SIG-M5 (cell line): ENCODE measurements around the gene TSHZ1.
"Not testable (repeated sequence)": the region's sequence is repeated elsewhere in the genome, so short reads cannot be mapped to it uniquely, and the experiment has no call there.

Experiments used
- DNase-seq: peaks from one replicate; lab custom pipeline; 2025; lab: John Stamatoyannopoulos, UW

Gene TSHZ1

DNA sequence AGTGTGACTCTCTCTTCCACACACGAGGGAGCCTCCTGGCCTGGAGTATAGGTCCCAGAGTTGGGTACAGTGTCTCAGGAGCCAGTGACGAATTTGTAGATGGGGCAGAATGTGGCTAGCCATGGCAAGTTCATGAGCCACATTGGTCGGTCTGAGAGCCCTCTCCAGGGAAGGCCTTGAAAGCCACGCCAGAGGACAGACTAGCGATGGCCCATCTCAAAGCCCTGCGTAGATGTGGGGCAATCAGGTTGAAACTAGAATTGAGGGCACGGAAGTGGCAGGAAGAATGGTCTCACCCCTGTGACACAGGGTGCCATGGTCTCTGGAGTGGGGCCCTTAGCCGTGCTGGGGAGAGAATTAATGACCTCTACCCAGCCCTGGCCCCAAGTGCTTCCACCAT is 106.2 kb downstream of the TSHZ1 start:
- DNase-seq, result no peak

DNA sequence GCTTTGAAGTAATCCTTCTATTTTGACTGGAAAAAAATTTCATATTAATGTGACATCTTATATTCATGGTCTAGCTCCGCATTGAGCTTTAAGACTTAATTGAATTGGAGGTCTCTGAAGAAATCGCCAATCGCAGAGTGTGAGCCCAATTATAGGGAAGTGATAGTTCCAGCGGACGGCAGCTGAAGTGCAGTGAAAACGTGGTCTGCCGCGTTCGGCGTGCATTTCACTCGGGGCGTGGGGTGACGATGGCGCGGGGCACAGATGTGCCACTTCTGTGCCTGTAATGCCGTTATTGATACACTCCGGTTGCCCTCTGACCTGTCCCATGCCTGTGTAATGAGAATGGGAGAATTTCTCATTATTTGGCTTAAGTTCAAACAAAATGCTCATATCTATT is 106.7 kb downstream of the TSHZ1 start:
- no peak for DNase-seq

DNA sequence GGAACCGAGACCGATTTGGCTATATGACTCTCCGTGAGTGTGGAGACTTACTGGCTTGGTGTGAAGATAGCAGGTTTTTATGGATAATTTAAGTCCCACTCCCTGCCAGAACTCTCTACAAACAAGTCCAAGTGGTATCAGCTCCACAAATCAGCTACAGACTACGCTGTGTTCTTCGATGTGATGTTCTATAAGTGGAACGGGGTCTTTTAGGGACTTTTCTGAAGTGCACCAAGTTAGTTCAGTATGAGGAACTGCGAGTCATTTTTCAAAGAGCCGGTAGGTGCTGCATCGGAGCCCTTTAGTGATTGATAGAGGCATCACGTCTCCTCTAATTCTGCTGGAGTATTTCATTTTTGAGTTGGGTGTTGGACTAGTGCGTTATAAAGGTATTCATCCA is 107.1 kb downstream of the TSHZ1 start:
- no peak for DNase-seq

DNA sequence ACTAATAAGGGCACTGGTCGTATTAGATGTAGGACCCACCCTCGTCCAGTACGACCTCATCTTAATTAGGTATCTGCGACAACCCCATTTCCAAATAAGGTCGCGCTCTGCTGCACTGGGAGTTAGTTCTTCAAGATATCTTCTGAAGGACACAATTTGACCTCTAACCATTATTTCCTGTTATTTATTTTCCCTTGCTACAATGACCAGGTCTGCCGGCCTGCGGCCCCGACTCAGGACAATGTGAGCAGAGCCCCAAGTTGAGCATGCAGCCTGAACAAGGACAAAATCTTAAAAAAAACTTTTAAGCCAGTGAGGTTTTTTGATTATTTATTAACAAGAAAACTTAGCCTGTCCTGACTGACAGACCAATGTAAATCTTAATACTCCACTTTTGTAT is 109.3 kb downstream of the TSHZ1 start:
- DNase-seq, result no peak

DNA sequence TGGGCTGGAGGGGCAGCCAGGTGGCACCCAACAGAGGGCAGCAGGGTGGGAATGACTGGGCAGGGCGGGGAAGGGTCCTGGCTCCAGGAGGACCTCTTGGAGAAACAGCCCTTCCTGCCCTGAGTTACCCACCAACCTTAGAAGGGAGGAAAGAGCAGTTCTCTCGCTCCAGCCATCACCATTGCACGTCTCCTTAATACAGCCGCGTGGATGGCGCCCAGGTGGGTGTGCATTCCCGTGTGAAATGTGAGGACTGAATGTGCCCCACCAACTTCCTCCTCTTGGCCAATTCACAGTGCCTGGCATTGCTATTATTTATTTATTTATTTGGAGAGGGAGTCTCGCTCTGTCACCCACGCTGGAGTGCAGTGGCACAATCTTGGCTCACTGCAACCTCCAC is 109.9 kb downstream of the TSHZ1 start:
- no peak for DNase-seq

DNA sequence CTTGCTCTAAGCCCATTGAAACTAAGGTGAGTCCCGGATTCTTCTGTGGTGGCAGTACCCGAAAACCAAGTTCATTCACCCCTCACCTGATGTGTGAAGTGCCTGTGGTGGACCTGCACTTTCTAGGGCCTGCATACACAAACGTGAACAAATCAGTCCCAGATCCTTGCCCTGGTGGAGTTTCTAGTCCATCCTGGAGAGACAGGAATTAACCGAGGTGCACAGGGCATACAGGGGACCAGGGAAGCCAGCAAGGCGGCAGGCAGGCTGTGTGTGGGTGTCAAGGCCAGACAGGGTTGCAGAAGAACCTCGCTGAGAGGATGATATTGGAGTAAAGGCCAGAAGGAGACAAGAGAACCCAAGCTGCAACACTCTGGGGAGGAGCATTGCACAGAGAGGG is 110.8 kb downstream of the TSHZ1 start:
- DNase-seq, result no peak

DNA sequence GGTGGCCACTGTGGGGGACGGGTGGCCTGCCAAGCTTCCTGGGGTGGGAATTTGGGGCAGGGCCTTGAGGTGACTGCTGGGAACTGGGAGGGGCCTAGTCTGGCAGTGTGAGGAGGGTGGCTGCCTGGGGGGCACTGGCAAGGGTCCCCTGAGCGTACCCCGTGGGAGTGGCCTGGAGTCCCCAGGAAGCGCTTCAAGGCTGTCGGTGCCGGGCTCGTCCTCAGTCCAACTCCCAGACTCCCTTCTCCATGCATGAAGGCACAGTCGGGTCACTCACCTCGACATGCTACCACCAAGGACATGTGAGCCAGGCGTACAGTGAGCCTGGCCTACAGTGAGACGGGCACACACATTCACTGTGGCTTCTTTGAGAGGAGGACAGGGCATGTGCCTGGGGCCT is 111.6 kb downstream of the TSHZ1 start:
- no peak for DNase-seq

DNA sequence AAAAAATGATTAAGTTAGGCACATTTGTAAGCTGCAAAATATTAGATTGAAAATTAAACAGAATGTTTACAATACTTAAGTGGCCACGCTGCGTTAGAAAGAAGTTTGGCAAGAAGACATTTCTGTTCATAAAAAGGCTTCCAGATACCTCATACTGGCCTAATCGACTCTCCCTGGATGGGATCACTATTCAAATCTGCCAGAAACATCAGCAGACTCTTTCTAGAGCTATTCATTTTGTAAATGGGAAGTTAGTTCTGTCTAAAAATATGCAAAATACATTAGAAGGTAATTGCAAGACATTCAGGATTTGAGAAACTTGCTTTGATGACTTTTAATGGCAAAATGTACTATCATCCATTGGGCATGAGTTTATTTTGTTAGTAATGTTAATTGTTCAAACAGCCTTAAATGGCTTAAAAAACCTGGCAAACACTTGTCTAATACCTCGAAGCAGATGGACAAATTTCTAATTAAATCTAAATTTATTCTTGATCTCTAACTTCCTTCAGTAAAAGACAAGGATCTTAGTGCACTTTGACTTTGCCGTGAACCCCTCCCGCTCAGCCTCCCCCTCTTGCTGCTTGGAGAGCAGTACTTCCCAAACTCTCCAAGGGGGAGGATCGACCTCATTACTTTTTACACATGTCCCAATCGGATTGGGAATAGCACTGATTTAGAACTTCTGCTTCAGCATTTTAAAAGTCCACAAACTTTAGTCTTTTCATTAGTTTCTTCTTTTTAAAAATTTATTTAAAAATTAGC is 113.4 kb downstream of the TSHZ1 start:
- no peak for DNase-seq

DNA sequence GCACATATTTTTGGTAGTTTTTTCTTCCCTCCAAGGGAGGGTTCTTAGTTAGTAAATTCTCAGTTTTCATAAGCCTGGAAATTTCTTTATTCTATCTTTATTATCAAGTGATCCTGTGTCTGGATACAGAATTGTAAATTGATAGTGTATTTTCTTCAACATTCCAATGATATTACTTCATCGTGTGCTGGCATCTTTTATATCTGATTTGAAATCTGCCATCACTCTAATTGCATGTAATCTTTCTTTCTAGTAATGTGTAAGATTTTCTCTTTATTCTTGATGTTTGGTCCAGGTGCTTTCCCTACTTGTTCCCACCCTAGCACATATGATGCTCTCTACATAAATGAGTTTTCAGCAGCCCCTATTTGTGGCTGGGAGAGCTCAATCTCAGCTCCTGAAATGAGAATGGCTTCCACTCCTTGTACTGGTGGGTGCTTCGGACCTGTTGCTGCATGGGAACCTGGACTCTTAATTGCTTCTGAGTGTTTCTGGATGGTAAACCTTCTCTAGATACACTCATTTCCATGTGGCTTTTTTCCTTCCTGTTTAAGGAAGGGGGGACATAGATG is 114.2 kb downstream of the TSHZ1 start:
- DNase-seq, result no peak

DNA sequence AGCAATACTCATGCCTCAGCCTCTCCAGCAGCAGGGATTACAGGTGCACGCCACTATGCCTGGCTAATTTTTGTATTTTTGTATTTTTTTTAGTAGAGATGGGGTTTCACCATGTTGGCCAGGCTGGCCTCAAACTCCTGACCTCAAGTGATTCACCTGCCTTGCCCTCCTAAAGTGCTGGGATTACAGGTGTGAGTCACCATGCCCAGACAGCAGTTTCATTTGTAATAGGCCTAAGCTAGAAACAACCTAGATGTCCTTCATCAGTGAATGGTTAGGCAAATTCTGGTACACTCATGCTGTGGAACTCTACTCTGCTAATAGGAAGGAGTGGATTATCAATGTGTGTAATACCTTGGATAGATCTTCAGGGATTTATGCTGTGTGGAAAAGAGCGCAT is 119.2 kb downstream of the TSHZ1 start:
- not testable (repeated sequence) for DNase-seq

DNA sequence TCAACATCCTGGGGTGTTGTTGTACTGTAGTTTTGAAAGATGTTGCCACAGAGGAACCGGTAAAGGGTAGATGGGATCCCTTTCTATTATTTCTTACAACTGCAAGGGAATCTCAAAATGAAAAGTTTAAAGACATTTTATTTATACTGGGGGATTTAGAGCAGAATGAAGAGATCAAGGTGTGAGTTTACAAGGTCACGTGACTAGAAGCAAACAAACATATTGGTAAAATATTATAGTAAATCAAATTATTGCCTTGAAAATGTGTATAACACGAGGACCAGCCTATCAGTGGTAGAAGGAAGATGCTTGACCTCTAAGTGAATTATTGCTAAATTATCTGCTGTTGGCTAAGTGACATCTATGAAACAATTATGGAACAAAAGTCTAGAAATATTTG is 119.7 kb downstream of the TSHZ1 start:
- DNase-seq, result no peak

DNA sequence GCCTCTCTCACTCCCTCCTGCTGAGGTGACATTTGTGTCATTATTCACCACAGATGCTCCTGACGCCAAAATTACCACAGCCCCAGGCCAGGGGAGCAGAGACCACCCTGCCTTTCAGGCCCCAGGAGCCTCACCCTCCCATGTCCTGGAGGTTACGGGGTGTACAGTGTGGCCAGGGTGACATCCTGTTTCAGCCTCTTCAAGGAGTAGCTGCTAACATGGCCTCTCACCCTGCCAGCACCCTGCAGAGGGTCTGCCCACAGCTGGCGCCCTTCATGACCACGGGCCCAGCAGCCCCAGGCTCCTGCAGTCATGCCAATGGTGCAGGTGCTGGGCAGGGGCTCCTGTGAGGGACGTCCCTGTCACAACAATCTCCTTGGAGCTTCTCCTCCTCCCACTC is 124.3 kb downstream of the TSHZ1 start:
- DNase-seq, result no peak

DNA sequence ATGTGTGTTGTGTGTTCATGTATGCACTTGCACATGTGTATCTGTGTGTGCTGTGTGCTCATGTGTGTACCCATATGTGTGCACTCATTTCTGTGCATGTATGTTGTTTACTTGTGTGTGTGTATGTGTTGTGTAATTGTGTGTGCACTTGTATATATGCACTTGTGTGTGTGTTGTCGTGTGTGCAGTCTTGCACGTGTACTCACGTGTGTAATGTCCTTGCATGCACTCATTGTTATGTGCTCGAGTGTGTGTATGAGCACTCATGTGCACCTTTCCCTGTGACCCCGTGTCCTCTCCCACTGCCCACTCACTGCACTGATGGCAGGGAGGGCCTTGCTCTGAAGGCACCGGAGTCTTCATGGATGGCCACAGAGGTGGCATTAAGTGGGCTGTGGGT is 124.9 kb downstream of the TSHZ1 start:
- DNase-seq, result no peak

DNA sequence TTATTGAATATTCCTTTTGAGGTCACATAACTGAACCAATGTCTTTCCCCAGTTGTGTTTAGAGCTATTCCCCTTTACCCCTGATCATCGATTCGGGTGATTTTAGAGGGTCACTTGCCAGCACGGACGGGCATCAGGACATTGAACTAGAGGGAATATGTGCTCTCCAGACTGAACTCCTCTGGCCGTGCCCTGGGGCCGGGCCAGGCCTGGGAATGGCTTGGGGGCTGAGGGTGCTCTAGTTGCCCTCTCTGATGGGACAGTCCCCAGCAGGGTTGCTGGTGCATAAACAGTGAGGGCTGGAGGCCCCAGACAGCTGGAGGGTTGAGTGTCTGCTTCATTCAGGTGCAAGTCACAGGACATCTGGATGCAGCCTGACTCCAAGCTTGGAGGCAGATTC is 126.2 kb downstream of the TSHZ1 start:
- no peak for DNase-seq

DNA sequence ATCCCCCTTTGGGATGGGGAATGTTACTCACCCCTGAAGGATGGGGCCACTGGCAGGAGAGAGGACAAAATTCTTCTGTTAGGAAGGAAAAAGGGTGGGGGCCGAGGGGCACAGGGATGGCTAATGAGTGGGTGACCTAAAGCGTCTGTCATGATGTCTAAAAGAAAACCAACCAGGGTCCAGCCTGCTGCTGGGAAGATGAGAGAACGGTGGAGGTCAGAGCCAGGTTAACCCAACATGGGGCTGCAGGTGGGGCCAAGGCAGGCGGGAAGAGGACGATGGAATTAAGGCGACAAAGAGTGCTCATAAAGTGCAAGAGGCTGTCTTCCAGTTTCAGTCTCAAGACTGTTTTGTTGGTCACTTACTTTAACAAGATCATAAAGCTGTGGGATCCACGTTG is 126.8 kb downstream of the TSHZ1 start:
- no peak for DNase-seq

DNA sequence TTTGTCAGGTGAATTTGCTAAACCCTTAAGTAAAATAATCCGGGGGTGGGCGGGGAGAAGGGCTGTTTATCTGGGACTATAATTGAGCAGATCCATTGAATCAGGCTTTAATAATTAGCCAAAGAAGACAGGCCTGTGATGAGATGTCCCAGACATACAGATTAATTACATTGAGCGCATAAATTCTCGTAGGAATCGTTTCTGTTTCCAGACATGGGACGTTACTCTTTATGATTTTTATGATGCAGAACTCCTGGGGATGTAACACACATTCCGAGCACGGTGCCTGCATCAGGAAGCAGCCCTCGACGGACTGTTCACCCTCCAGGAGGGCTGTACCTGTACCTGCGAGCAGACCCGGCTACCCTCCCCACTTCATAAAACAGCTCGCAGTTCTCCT is 128.0 kb downstream of the TSHZ1 start:
- no peak for DNase-seq
